ENCODE data around the gene FAM171A1.
"Not testable (repeated sequence)": the region's sequence is repeated elsewhere in the genome, so short reads cannot be mapped to it uniquely, and the experiment has no call there.

FAM171A1 gene

GRCh38 chr10:15336211-15336610, 34.9 kb downstream of the FAM171A1 start:
- H3K27me3 ChIP-seq (ENCODE audit: insufficient read depth, low read depth, severe bottlenecking): no peaks in the 10 kb centered on the region
- TF ChIP-seq, protein P1, sequence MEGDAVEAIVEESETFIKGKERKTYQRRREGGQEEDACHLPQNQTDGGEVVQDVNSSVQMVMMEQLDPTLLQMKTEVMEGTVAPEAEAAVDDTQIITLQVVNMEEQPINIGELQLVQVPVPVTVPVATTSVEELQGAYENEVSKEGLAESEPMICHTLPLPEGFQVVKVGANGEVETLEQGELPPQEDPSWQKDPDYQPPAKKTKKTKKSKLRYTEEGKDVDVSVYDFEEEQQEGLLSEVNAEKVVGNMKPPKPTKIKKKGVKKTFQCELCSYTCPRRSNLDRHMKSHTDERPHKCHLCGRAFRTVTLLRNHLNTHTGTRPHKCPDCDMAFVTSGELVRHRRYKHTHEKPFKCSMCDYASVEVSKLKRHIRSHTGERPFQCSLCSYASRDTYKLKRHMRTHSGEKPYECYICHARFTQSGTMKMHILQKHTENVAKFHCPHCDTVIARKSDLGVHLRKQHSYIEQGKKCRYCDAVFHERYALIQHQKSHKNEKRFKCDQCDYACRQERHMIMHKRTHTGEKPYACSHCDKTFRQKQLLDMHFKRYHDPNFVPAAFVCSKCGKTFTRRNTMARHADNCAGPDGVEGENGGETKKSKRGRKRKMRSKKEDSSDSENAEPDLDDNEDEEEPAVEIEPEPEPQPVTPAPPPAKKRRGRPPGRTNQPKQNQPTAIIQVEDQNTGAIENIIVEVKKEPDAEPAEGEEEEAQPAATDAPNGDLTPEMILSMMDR (IDR thresholded peaks at IDR 0.05; ENCODE audit: low read depth, low read length): no peak
- no peaks in the 10 kb centered on the region for H3K36me3 ChIP-seq
- no peak for DNase-seq
- H3K27ac ChIP-seq: no peak overlapping the region
- H3K9me3 ChIP-seq (ENCODE audit: severe bottlenecking): no peaks in the 10 kb centered on the region
- no peak overlapping the region for H3K4me3 ChIP-seq (ENCODE audit: low read depth, low read length)

DNA sequence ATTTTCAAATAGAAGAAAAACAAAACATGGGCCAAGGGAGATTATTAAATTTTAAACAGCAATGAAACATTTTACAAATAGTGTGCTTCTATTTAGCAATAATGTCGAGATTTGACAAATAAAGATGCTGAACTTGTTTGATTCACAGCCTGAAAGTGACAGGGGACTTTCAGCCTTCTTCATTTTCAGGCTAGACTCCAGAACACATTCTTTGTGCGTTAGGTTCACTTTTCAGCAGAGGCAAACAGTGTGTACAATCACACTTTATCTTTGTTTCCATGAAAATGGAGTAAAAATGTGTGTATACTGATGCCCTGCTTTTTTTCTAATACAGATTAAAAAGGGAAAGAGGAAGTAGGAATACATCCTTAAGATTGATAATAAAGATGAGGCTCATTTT, 35.6 kb downstream of the FAM171A1 start:
- TF ChIP-seq, protein P1 (IDR thresholded peaks at IDR 0.05; ENCODE audit: low read depth, low read length): no peak
- no peak for DNase-seq
- Histone ChIP-seq H3K4me3 (ENCODE audit: low read depth, low read length) (no peak overlapping the region), H3K27me3 (ENCODE audit: insufficient read depth, low read depth, severe bottlenecking) (no peaks in the 10 kb centered on the region), H3K36me3 (no peaks in the 10 kb centered on the region), H3K9me3 (ENCODE audit: severe bottlenecking) (no peaks in the 10 kb centered on the region), H3K27ac (no peak overlapping the region)

GRCh38 chr10:15334650-15335323, 36.3 kb downstream of the FAM171A1 start:
- DNase-seq: no peak
- Histone ChIP-seq H3K36me3 (no peaks in the 10 kb centered on the region), H3K27ac (no peak overlapping the region), H3K9me3 (ENCODE audit: severe bottlenecking) (no peaks in the 10 kb centered on the region), H3K27me3 (ENCODE audit: insufficient read depth, low read depth, severe bottlenecking) (no peaks in the 10 kb centered on the region), H3K4me3 (ENCODE audit: low read depth, low read length) (no peak overlapping the region)
- TF ChIP-seq, protein P1 (IDR thresholded peaks at IDR 0.05; ENCODE audit: low read depth, low read length): no peak

- Histone ChIP-seq H3K27ac (no peak overlapping the region), H3K27me3 (ENCODE audit: insufficient read depth, low read depth, severe bottlenecking) (no peaks in the 10 kb centered on the region), H3K4me3 (ENCODE audit: low read depth, low read length) (no peak overlapping the region), H3K36me3 (no peaks in the 10 kb centered on the region), H3K9me3 (ENCODE audit: severe bottlenecking) (no peaks in the 10 kb centered on the region)
- TF ChIP-seq, protein P1 (IDR thresholded peaks at IDR 0.05; ENCODE audit: low read depth, low read length): no peak
- DNase-seq: no peak
These were observed 37.0 kb downstream of the FAM171A1 start for GRCh38 chr10:15333909-15334649.

- not testable (repeated sequence) for H3K27ac ChIP-seq; H3K9me3 ChIP-seq (ENCODE audit: severe bottlenecking); H3K27me3 ChIP-seq (ENCODE audit: insufficient read depth, low read depth, severe bottlenecking); H3K4me3 ChIP-seq (ENCODE audit: low read depth, low read length); H3K36me3 ChIP-seq; DNase-seq
These were observed 37.9 kb downstream of the FAM171A1 start for GRCh38 chr10:15333181-15333580.

DNA sequence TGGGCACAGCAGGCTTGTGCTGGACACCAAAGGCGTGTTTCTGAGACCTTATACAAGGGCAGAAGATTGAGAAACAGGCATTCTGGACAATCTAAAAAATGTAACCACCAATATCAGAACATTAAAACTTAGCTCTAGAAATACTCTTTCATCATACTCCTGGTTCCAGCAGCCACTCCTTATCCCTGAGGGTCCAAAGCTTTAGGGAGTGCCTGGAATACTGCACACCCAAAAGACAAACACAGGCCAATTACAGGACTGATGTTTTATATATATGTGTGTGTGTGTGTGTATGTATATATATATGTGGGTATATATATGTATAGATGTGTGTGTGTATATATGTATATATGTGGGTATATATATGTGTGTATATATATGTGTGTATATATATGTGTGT, 39.6 kb downstream of the FAM171A1 start:
- DNase-seq: no peak
- Histone ChIP-seq H3K9me3 (ENCODE audit: severe bottlenecking) (no peaks in the 10 kb centered on the region), H3K27me3 (ENCODE audit: insufficient read depth, low read depth, severe bottlenecking) (no peaks in the 10 kb centered on the region), H3K36me3 (no peaks in the 10 kb centered on the region), H3K27ac (no peak overlapping the region), H3K4me3 (ENCODE audit: low read depth, low read length) (no peak overlapping the region)
- TF ChIP-seq, protein P1 (IDR thresholded peaks at IDR 0.05; ENCODE audit: low read depth, low read length): no peak
